HG03175 (cell line): ENCODE data around the gene STK16.
"Not testable (repeated sequence)": the region's sequence is repeated elsewhere in the genome, so short reads cannot be mapped to it uniquely, and the experiment has no call there.

ENCODE experiments used
- ATAC-seq: cut with Tn5 transposase; IDR thresholded peaks from one replicate; pipeline ENCODE4 v1.9.1; 2021; ENCODE audit warnings: mild to moderate bottlenecking, moderate library complexity; ENCODE audit not compliant: unreplicated experiment

The STK16 gene

GRCh38 chr2:219245148-219245898 lies at the start of gene STK16, which contains the start of gene GLB1L:
Gene STK16 (plus strand): TSS chr2:219245479. CDS start chr2:219246000, 521 bp downstream.
Gene GLB1L (minus strand): TSS chr2:219245444. CDS start chr2:219243573, 1,871 bp downstream.
- peak; percentile 65 for ATAC-seq

DNA sequence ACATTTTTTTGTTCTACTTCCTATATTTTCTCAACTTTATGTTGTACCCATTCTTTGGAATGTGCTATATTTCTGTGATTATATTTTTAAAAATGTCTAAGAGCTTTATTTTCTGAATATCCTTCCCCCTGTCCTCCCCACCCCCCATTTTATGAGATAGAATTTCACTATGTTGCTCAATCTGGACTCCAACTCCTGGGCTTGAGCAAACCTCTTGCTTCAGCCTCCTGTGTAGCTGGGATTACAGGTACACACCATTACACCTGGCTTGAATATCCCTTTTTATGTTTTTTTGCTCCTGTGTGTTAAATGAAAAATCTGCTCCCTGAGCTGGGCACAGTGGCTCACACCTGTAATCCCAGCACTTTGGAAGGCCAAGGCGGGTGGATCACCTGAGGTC lies 47.9 kb upstream of the STK16 start:
- no peak for ATAC-seq

- ATAC-seq = no peak
These were observed 46.3 kb upstream of the STK16 start for GRCh38 chr2:219198974-219199373.

DNA sequence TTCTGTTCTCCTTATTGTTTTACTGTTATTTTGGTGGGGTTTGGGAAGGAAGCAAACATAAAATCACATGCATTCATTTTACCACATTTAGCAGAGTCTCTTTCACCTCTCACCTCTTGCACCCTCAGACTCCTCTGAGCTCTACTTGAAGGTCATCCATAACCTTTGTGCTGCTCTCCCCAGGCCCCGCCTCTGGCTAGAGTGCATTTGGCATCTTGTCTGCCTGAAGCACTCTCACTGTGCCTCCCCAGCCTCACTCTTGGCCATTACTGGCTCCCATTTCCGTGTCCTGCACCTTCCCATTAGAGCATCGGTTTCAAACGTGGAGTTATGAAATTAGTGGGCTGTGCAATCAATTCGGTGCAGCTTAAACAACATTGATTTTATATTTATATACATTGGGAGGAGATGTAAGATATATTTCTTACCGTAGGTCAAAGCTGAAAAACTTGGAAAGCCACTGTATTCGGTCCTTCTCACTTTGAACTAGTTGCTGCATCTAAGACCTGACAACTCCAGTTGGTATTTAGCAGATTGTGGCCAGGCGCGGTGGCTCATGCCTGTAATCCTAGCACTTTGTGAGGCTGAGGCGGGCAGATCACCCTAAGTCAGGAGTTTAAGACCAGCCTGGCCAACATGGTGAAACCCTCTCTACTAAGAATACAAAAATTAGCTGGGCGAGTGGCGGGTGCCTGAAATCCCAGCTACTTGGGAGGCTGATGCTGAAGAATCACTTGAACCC lies 45.6 kb upstream of the STK16 start:
- no peak for ATAC-seq

DNA sequence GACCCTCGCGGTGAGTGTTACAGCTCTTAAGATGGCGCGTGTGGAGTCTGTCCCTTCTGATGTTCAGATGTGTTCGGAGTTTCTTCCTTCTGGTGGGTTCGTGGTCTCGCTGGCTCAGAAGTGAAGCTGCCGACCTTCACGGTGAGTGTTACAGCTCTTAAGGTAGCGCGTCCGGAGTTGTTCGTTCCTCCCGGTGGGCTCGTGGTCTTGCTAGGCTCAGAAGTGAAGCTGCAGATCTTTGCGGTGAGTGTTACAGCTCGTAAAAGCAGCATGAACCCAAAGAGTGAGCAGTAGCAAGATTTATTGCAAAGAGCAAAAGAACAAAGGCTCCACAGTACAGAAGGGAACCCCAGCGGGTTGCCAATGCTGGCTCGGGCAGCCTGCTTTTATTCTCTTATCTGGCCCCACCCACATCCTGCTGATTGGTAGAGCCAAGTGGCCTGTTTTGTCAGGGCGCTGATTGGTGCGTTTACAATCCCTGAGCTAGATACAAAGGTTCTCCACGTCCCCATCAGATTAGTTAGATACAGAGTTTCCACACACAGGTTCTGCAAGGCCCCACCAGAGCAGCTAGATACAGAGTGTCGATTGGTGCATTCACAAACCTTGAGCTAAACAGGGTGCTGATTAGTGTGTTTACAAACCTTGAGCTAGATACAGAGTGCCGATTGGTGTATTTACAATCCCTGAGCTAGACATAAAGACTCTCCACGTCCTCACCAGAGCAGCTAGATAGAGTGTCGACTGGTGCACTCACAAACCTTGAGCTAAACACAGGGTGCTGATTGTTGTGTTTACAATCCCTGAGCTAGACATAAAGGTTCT lies 44.6 kb upstream of the STK16 start:
- not testable (repeated sequence) for ATAC-seq

DNA sequence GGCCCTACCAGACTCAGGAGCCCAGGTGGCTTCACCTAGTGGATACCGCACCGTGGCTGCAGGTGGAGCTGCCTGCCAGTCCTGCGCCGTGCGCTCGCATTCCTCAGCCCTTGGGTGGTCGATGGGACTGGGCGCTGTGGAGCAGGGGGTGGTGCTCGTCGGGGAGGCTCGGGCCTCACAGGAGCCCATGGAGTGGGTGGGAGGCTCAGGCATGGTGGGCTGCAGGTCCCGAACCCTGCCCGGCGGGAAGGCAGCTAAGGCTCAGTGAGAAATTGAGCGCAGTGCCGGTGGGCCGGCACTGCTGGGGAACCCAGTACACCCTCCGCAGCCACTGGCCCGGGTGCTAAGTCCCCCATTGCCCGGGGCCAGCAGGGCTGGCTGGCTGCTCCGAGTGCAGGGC lies 43.9 kb upstream of the STK16 start:
- not testable (repeated sequence) for ATAC-seq

GRCh38 chr2:219204425-219205164 lies 40.7 kb upstream of the STK16 start:
- ATAC-seq = no peak

GRCh38 chr2:219205165-219205538 lies 40.1 kb upstream of the STK16 start:
- no peak for ATAC-seq

DNA sequence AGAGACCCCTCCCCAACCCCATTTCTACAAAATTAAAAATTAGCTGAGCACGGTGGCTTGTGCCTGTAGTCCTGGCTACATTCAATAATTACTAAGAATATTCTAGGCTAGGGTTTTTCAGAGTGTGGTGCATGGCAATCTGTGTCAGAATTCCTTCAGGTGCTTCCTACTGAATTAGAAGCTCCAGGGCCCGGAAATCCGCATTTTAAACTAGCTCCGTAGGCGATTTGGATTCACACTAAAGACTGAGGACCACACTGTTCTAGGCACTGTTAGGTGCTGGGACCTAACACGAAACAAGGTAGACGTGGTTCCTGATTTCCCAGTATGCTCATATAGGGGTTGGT lies 39.3 kb upstream of the STK16 start:
- ATAC-seq = no peak

DNA sequence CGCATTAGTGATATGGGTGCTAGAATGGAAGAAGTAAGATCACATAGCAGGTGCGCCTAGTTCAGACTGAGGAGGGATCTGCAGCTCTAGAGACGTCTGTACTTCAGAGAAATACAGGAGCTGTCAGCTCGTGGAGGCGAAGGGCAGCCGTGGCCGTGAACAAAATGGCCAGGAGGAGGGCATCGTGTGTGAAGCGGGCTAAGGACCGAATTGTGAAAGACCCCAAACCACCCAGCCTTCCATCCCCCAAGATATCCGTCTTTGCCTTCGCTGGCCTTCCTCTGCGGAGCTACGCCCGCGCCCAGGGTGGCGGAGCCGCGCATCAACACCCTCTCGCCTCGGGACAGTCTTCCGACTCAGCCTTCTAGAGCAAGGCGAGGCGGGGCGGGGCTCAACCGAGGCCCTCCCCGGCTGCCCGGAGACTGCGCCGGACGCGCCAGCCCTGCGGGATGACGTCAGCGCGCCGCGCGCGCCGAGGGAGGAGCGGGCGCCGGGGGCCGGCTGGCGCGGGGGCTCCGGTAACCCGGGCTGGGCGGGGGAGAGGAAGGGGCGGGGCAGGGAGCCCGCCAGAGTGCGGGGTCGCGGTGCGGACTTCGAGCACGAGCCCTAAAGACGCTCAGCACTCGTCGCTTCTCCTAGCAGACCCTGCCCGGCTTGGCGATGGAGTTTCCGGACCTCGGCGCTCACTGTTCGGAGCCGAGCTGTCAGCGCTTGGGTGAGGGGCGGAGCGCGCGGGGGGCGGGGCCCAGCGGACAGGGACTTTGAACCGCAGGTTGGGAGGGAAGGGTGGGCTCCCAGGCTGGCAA lies 38.7 kb upstream of the STK16 start, which contains the start of gene ZFAND2B:
Gene ZFAND2B, plus strand, starts transcription at position 455 of the 806 bp plus-strand sequence. Its CDS starts 206 bp downstream, at position 661.
- peak; percentile 98 for ATAC-seq

- ATAC-seq = no peak
These were observed 38.0 kb upstream of the STK16 start for GRCh38 chr2:219207134-219207883.

- ATAC-seq = no peak
These were observed 37.2 kb upstream of the STK16 start for GRCh38 chr2:219207884-219208740.

DNA sequence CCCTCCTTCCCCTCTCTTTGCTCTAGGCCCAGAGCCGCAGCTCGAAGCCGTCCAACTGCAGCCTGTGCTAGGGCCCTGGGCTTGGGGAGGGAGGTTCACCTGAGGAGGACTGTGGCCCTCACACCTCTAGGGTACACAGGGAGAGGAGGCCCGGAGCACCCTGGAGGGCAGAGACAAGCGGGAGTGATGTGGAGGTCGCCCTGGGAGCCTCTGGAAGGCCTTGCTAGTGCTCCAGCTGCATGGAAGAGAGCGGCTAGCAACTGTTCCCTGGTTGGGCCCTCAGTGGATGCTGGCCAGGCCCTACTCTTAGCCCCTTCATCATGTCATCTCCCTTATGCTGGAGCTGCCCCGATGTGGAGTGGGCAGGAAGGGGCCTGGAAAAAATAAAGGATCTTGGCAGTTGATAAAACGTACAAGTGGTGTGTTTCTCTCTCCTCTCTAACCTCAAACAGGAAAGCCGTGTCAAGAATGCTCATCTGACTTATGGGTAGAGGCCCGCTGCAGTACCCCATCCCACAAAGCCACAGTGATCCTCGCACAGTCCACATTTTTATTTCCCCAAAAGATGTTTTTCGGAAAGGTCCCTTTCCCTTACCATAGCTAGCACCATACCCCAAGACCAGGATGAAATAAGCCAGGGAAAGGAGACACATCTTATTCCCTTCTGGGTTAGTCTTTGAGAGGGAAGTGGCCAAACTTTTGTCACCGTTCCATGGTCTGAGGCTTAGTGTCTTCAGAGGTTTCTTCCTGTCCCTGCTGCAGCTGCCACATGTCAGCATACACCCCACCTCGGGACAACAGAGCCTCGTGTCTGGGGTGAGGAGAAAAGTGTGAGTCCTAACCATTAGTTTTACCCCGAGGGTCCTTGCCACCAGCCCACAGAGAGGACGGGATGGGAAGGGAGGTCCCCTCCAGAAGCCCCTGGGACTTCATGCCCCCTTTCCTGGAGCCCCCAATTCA lies 35.8 kb upstream of the STK16 start:
- ATAC-seq = no peak

GRCh38 chr2:219210196-219210885 lies 34.9 kb upstream of the STK16 start:
- ATAC-seq = no peak

GRCh38 chr2:219210886-219211362 lies 34.4 kb upstream of the STK16 start:
- no peak for ATAC-seq

- no peak for ATAC-seq
These were observed 32.3 kb upstream of the STK16 start for GRCh38 chr2:219213026-219213415.
